H54 (cell line): Measurements from ENCODE around the gene KLHL13.
"Not testable (repeated sequence)": the region's sequence is repeated elsewhere in the genome, so short reads cannot be mapped to it uniquely, and the experiment has no call there.

ENCODE experiments used
- DNase-seq: peaks from one replicate; pipeline ENCODE4 v3.0.0; 2011; ENCODE audit warnings: low spot score, mixed read lengths; ENCODE audit not compliant: insufficient read length
- FAIRE-seq: peaks from 3 replicates; lab custom pipeline; 2011; peaks lifted over from hg19 to GRCh38; lab: Jason Lieb, UNC
- POLR2A ChIP-seq: IDR thresholded peaks from 2 replicates; pipeline ENCODE4 v1.6.1; 2011; ENCODE audit warnings: low read depth, mild to moderate bottlenecking, low read length

The KLHL13 gene

GRCh38 chrX:118116713-118117550, at the start of gene KLHL13:
Gene KLHL13 (minus strand): TSS chrX:118116810. CDS start chrX:118028473, 88,337 bp downstream.
- peak; percentile 35 for DNase-seq
- FAIRE-seq = no peak
- TF ChIP-seq POLR2A = no peak

GRCh38 chrX:118164138-118164537, 47.5 kb upstream of the KLHL13 start:
- FAIRE-seq (no peak), DNase-seq (no peak)
- no peak for TF ChIP-seq POLR2A

GRCh38 chrX:118156953-118157608, 40.5 kb upstream of the KLHL13 start:
- DNase-seq (no peak), FAIRE-seq (no peak)
- TF ChIP-seq POLR2A = no peak

GRCh38 chrX:118156254-118156952, 39.8 kb upstream of the KLHL13 start:
- no peak for DNase-seq

GRCh38 chrX:118153270-118153669, 36.7 kb upstream of the KLHL13 start:
- no peak for TF ChIP-seq POLR2A
- FAIRE-seq (no peak), DNase-seq (no peak)

More at GRCh38 chrX:118156254-118156952, 39.8 kb upstream of the KLHL13 start:
- TF ChIP-seq POLR2A = no peak
- FAIRE-seq = no peak

GRCh38 chrX:118152721-118153120, 36.1 kb upstream of the KLHL13 start:
- no peak for DNase-seq
- FAIRE-seq = no peak
- no peak for TF ChIP-seq POLR2A

GRCh38 chrX:118148737-118149136, 32.1 kb upstream of the KLHL13 start:
- DNase-seq (no peak), FAIRE-seq (no peak)
- no peak for TF ChIP-seq POLR2A

- DNase-seq, FAIRE-seq: not testable (repeated sequence)
These were observed 31.2 kb upstream of the KLHL13 start for GRCh38 chrX:118147771-118148170.

- DNase-seq = no peak
- no peak for FAIRE-seq
- TF ChIP-seq POLR2A = no peak
These were observed 27.0 kb upstream of the KLHL13 start for GRCh38 chrX:118143578-118143977.

- DNase-seq (no peak), FAIRE-seq (no peak)
- no peak for TF ChIP-seq POLR2A
These were observed 14.7 kb upstream of the KLHL13 start for GRCh38 chrX:118131336-118131735.

GRCh38 chrX:118129681-118130080, 13.1 kb upstream of the KLHL13 start:
- DNase-seq = no peak
- TF ChIP-seq POLR2A = no peak
- FAIRE-seq = no peak

- FAIRE-seq (no peak), DNase-seq (no peak)
- no peak for TF ChIP-seq POLR2A
These were observed 12.1 kb upstream of the KLHL13 start for GRCh38 chrX:118128724-118129123.

- DNase-seq (no peak), FAIRE-seq (no peak)
- TF ChIP-seq POLR2A = no peak
These were observed 9.7 kb upstream of the KLHL13 start for GRCh38 chrX:118126286-118126685.

GRCh38 chrX:118124243-118124642, 7.6 kb upstream of the KLHL13 start:
- FAIRE-seq, DNase-seq: not testable (repeated sequence)
